Erythroblast (primary cell): Measurements from ENCODE around the gene PMM1.
A peak's percentile ranks its signal among the peaks of the same experiment; 100 is the strongest.
"Not testable (repeated sequence)": the region's sequence is repeated elsewhere in the genome, so short reads cannot be mapped to it uniquely, and the experiment has no call there.

ENCODE experiments used
- DNase-seq, 2 experiments: peaks; one replicate each; lab custom pipeline; 2025; lab: John Stamatoyannopoulos, UW
- GATA1 ChIP-seq: IDR thresholded peaks from 2 replicates; pipeline ENCODE4 v1.6.1; 2011; ENCODE audit warnings: low read depth, mild to moderate bottlenecking, control low read depth, low read length, moderate library complexity
- POLR2A ChIP-seq: IDR thresholded peaks from 2 replicates; pipeline ENCODE4 v1.6.1; 2011; ENCODE audit warnings: mild to moderate bottlenecking, low read length

Gene PMM1

GRCh38 chr22:41589391-41590241 is at the start of gene PMM1:
Gene PMM1 (minus strand): TSS chr22:41589840. CDS start chr22:41589805, 35 bp downstream.
- peak; percentile 100 for DNase-seq
- TF ChIP-seq POLR2A, result peak; percentile 84
- TF ChIP-seq GATA1, result no peak

- no peak for DNase-seq
- TF ChIP-seq POLR2A (no peak), GATA1 (no peak)
These were observed 49.1 kb upstream of the PMM1 start for GRCh38 chr22:41638748-41639147.

GRCh38 chr22:41638124-41638523 is 48.5 kb upstream of the PMM1 start:
- no peak for DNase-seq
- no peak for TF ChIP-seq GATA1
- no peak for TF ChIP-seq POLR2A

DNA sequence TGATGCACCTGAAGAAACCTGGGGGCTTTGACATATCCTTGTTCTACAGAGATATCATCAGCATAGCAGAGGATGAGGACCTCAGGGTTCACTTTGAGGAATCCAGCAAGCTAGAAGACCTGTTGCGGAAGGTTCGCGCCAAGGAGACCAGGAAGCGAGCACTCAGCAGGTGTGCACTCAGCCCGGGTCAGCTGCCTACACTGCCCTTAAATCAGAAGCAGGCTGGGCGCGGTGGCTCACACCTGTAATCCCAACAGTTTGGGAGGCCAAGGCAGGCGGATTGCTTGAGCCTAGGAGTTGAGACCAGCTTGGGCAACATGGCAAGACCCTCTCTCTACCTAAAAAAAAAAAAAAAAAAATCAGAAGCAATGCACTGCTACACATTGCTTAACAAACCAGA is 48.0 kb upstream of the PMM1 start:
- DNase-seq, result not testable (repeated sequence)

GRCh38 chr22:41636467-41636866 is 46.8 kb upstream of the PMM1 start:
- no peak for TF ChIP-seq POLR2A
- no peak for TF ChIP-seq GATA1
- DNase-seq, result no peak

DNA sequence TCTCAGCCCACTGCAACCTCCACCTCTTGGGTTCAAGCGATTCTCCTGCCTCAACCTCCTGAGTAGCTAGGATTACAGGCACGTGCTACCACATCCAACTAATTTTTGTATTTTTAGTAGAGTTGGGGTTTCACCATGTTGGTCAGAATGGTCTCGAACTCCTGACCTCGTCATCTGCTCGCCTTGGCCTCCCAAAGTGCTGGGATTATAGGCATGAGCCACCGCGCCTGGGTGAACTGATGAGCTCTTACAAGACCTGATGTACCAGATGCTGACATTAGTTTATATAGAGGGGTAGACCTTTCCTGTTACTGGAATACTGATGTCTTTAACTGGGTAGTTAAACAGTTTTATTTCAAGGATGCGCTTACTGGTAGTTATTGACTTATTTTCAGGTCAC is 45.0 kb upstream of the PMM1 start:
- DNase-seq, result not testable (repeated sequence)

- not testable (repeated sequence) for DNase-seq
These were observed 42.0 kb upstream of the PMM1 start for GRCh38 chr22:41631615-41632014.

- not testable (repeated sequence) for DNase-seq
These were observed 41.5 kb upstream of the PMM1 start for GRCh38 chr22:41631115-41631514.

DNA sequence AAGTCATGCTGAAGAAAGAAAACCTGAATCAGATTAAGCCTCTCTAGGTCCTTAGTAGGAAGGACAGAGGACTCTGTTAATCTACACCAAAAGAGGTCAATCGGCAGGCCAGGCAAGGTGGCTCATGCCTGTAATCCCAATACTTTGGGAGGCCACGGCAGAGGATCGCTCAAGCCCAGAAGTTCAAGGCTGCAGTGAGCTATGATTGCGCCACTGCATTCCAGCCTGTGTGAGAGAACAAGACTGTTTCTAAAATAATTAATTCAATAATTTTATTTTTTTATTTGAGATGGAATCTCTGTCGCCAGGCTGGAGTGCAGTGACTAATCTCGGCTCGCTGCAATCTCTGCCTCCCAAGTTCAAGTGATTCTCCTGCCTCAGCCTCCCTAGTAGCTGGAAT is 35.9 kb upstream of the PMM1 start:
- DNase-seq, result no peak
- TF ChIP-seq POLR2A (no peak), GATA1 (no peak)

GRCh38 chr22:41621911-41622179 is 32.2 kb upstream of the PMM1 start:
- no peak for TF ChIP-seq GATA1
- TF ChIP-seq POLR2A, result no peak
- DNase-seq, result no peak

DNA sequence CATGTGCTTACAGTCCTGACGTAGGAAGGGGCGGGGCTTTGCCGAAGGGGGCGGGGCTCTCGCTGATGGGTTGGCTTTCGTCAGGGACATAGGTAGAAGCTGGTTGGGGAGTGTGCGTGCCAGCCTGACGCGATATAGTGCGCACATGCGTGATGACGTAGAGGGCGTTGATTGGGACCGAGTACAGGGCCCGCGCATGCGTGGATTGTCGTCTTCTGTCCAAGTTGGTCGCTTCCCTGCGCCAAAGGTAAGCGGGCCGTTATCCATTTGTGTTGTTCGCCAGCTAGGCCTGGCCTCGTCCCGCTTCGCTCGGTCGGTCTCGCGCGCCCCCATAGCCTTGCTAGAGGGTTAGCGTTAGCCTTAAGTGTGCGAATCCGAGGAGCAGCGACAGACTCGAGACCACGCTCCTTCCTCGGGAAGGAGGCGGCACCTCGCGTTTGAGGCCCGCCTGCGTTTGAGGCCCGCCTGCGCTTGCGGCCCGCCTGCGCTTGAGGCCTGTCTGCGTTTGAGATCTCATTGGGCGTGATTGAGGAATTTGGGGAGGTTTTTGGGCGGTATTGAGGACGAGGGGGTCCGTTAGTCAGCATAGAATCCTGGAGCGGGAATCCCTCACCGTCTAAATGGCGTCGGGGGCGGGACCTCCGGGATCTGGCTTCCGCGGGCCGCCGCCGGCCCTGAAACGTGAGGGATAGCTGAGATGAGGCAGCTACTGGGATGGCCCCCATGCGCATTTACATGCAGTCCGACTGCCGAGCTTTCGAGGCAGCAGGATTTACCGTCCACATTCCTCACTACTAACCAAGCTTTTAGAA is 31.7 kb upstream of the PMM1 start, which contains the start of gene XRCC6:
Gene XRCC6, plus strand, starts transcription at position 197 of the 812 bp plus-strand sequence. CDS start 710 bp downstream, outside the sequence.
- peak; percentile 100 for DNase-seq
- no peak for TF ChIP-seq GATA1
- TF ChIP-seq POLR2A, result peak; percentile 93

- TF ChIP-seq GATA1, result no peak
- TF ChIP-seq POLR2A, result no peak
- DNase-seq, result no peak
These were observed 31.0 kb upstream of the PMM1 start, which contains the start of gene DESI1 for GRCh38 chr22:41620589-41621098. Gene DESI1 (minus strand): TSS chr22:41621043. CDS start chr22:41620839, 204 bp downstream.

- peak; percentile 52 to 70 for DNase-seq
- TF ChIP-seq POLR2A (no peak), GATA1 (no peak)
These were observed 30.4 kb upstream of the PMM1 start for GRCh38 chr22:41619979-41620588.

DNA sequence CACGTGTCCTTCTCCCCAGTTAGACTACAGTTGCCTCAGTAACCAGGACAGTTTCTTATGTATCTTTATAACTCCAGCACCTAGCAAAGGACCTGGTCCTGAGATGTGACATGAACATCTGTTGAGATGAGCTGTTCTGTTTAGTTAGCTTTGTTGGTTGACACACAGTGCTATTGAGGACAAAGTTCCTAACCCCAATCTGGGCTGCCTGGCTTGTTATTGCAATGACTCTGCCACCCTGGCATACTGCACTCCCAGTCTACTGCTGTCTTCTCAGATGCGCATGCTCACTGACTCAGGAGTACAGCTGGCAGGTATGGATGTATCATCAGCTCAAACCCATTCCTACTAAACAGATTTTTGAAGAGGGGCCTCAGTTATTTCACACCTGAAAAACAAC is 23.8 kb upstream of the PMM1 start:
- TF ChIP-seq GATA1 (no peak), POLR2A (no peak)
- DNase-seq, result no peak
